H1 (cell line): ENCODE results near the gene RNF182. TPM values are rescaled to one million over a fixed set of nuclear protein-coding genes. Genes with fewer than 3 reads are reported as not detected.

Experiments
- SIX5 ChIP-seq: IDR thresholded peaks from 2 replicates; pipeline ENCODE4 v1.6.1; 2011; ENCODE audit warnings: mild to moderate bottlenecking, low read depth, low read length
- polyA plus RNA-seq, 7 experiments: library from polyadenylated mRNA; depleted of rRNA in 3 of 7; stranded (reverse) in 5 of 7; unstranded in 2 of 7; fragments of >200 nt in 5 of 7; fragments of 200-250 nt in 2 of 7; gene quantifications; 1 replicate in 5 of 7; 2 replicates in 1 of 7; 4 replicates in 1 of 7; pipeline versions ENCODE4 v1.2.1 to v1.2.3, GENCODE V29; 2011 to 2013; ENCODE audit warnings: missing spikeins in 2 of 7, mixed read lengths in 2 of 7
- total RNA-seq: library from RNA; stranded (reverse); fragmentation: NEBNext Ultra II Directional; extraction: Animal tissue kit (Norgen Biotek cat#: 25700); gene quantifications from 2 replicates; pipeline ENCODE4 v1.2.1, GENCODE V29; 2021

The RNF182 gene
- total and polyA plus RNA-seq, 2 of the 8 experiments (the other 6 are each of a cell fraction or from before 2014, with no cell fraction given), result 6.2 to 10.7 TPM

GRCh38 chr6:13947611-13948178, 22.9 kb downstream of the RNF182 start (continued):
- TF ChIP-seq SIX5, result no peak
